Medulla oblongata (tissue), 1 donor: Measurements from ENCODE around the gene ADGRB3.
A peak's percentile ranks its signal among the peaks of the same experiment; 100 is the strongest.

Source experiments
- DNase-seq: peaks from one replicate; pipeline ENCODE4 v3.0.0-alpha.2; 2015; ENCODE audit errors: extremely low spot score

ADGRB3 gene

DNA sequence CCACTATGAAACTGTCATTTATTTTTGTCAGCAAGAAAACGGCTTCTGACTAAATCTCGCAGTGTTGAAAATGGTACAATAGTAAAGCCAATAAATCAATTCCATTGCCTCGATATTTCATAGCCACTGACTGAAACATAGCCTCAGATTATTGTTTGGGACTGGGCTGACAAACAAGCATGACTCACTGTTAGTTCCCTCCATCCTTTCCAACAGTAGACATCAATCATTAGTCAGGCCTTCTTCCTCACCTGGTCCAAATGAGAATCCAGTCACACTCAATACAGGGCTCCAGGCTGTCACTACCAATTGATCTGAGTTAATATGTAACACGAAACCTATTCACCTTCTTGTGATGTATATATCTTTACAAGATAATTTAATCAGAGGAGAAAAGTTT is 66.1 kb downstream of the ADGRB3 start:
- DNase-seq = no peak

DNA sequence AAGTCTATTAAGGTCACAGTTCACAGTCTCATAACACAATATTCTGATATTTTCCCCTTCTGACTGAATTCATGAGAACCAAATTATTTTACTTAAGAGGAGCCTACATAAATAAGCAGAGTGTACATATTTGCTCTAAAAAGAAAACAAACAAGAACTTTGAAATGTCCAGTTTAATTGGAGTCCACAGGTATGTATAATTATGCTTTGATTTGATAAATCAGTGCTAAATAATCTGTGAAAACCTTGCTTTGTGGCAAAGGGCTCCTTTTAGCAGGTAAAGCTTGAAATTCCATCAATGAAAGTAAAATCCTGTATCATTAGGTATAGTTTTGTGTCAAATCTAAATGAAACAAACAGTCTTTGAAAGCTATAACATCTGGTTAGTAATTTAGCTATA is 69.4 kb downstream of the ADGRB3 start:
- no peak for DNase-seq

DNA sequence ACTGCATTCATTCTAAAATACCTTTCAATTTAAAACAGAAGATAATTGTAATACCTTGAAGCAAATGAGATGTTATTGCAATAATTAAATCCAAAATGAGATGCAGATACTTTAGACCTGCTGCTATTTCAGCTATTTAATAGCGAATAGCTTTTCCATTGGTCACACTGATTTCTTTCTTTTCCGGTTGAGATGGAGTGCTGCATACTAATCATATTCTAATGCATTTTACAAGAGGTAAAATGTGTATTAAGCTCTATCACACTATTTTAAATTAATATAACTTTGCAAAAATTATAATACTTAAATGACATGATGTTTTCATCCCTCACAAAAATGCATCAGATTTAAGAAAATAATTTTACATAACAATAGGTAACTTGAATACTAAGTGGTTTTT is 74.0 kb downstream of the ADGRB3 start:
- no peak for DNase-seq

- no peak for DNase-seq
Measured at GRCh38 chr6:68709882-68710281, 74.8 kb downstream of the ADGRB3 start.

GRCh38 chr6:68710496-68710895 is 75.4 kb downstream of the ADGRB3 start:
- peak; percentile 44 for DNase-seq

- peak; percentile 38 for DNase-seq
Measured at GRCh38 chr6:68710916-68711315, 75.8 kb downstream of the ADGRB3 start.

DNA sequence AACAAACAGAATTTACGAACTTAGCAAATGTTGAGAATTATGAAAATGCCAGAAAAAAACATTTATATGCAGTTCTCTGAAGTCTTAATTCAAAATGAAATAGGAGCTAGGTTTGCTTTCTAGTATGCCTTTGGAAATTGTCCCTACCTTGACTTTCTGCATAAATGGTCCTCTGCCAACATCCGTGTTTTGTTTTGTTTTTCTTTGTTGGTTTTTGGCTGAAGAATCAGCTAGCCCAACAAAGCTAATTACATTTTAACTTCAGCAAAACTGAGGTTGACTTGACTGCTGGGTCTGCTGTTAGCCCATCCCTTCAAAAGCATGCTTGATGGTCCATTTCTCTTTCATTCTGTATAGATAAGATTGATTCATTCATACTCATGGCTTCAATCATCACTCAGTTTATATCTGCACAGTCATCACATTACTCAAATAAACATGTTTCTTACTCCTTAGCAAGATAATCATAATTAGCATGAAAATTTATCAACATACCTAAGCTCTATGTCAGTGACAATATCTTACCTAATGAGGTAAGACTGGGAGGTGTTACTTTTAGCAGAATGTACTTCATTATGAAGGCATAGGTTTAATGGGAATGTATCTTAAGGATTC is 76.4 kb downstream of the ADGRB3 start:
- DNase-seq = no peak

GRCh38 chr6:68716620-68717019 is 81.5 kb downstream of the ADGRB3 start:
- DNase-seq = no peak

DNA sequence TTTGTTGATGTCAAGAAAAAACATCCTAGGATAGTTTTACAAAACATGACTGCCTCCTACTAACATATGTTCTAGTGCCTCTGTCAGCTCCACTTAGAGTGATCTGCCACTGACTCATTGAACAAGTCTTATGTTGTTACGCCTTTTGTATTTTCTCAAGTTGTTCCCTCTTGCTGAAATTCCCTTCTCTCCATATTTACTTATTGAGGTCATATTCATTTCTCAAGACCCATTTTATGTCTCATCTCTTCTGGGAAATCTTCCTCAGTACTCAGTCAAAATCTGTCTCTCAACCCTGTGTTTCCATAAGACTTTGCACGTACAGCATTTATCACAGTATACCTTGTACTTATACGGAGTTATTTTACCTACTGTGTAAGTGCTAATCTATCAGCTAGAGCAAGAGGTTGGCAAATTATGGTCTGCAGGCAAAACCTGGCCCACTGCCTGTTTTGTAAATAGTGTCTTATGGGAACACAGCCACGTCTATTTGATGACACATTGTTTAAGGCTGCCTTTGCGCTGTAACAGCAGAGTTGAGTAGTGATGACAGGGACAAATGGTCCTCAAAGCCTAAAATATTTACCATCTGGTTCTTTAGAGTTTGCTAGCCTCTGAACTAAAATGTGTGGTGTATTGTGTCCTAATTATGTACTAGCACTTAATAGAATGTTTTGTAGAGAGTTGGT is 83.4 kb downstream of the ADGRB3 start:
- DNase-seq = no peak

DNA sequence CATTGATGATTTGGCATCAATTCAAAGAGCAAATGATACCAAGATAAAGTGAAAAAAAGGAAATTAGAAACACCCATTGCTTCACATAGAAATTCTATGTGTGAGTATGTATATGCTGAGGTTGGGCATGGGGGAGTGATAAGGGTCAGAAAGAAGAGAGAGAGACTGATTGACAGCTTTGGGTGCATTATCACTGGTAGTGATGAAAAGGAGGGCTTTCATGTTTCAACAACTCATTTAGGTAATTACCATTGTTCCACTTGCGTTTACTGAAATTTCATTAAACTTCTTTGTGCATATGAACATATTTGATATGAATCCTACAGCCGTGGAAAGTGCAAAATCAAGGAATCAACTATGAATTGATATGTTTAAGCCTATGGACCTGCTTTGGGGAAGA is 84.7 kb downstream of the ADGRB3 start:
- no peak for DNase-seq

DNA sequence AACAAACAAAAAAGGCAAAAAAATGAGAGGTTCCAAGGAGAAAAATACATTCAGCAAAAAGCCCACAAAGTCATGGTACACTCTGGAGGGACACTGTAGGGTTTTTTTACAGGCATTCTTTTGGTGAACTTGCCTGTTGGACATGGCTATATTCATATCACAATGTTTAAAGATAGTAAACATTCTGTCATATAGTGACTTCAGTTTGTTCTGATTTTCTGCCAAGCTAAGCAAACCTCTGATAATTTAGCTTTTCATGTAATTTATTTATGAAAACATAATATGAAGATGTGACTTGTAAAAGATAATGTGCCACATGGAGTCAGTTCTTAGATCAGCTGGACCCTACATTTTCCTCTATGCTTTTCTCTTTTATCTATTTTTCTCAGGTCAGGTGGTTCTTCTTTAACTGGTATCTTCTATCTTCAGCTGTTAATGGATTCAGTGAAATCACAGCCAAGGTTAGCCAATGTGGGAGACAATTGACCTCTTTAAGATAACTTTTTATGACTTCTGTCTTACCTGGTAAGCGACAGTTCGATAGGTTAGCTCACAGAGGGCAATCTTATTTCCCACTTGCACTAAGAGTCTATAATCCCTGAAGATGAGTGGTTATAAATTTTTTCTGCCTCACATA is 87.9 kb downstream of the ADGRB3 start:
- DNase-seq = no peak

- no peak for DNase-seq
Measured at GRCh38 chr6:68724060-68724459, 89.0 kb downstream of the ADGRB3 start.

DNA sequence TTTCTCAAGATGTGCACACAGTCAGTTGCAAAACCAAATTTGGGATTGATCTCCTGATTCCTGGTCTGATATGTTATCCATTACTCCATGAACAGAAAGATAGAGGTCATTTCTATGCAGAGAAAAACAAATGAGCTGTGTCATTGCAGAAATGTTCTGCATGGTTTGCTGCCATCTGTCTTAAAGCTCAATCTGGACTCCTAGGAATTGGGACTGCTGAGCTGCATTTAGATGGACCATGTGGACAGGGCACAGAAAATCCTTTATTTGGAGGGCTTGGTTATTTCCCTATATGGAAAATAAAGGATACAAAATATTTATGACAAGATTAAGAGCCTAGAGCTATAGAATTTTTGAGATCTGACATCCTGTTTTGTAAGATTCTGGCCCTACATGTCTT is 91.3 kb downstream of the ADGRB3 start:
- DNase-seq = peak; percentile 68

GRCh38 chr6:68726992-68727391 is 91.9 kb downstream of the ADGRB3 start:
- no peak for DNase-seq

DNA sequence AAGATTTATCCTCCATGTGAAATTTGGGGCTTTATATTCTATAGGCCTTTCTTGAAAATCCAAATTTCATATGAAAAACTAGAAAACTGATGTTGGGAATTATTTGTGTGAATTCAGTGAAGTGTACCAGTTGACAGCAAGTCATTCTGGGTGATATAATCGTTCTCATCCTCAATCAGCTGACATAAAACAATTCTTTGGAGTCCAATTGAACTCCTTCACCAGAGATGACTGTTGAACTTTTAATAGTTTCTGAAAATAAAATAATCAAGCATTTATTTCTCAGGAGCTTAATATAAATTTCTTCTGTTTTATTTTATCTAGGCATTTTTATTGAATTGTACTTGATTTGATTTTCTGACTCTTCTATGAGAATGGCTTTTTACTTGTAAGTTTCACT is 92.6 kb downstream of the ADGRB3 start:
- DNase-seq = no peak

GRCh38 chr6:68728159-68728979 is 93.3 kb downstream of the ADGRB3 start:
- no peak for DNase-seq

GRCh38 chr6:68729377-68729903 is 94.4 kb downstream of the ADGRB3 start:
- DNase-seq = peak; percentile 50

DNA sequence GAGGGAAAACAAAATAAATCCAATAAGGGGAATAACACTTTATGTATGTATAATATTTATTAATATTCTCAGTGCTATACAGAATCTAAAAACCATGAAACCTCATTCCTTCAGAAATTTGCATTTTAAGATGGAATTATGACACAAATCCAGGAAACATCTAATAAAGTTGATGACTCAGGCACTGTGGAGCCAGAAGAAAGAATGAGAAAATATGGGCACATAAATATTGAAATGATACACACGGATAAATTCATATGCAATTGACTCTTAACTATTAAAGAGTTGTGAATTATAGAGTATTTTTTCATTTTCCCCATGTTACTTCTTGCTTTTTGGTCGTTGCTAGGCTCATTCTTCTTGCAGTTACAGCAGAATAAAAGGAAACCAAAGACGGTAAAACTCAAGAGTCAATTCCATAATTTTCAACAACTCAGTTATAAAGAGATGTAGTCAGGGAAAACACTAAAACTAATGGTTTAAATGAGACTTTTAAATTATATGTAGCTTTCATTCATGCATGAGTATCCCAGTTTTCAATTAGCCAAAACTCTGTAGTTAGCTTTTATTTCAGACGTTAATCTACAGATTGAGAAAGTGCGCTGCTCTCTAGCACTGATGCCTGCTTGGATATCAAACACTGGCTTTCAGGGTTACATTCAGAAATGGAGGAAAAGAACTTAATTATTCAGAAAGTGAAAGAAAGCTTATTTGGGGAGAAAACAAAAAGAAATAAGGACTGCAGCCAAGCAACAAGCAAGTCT is 95.4 kb downstream of the ADGRB3 start:
- peak; percentile 64 for DNase-seq

- no peak for DNase-seq
Measured at GRCh38 chr6:68732423-68732822, 97.3 kb downstream of the ADGRB3 start.

DNA sequence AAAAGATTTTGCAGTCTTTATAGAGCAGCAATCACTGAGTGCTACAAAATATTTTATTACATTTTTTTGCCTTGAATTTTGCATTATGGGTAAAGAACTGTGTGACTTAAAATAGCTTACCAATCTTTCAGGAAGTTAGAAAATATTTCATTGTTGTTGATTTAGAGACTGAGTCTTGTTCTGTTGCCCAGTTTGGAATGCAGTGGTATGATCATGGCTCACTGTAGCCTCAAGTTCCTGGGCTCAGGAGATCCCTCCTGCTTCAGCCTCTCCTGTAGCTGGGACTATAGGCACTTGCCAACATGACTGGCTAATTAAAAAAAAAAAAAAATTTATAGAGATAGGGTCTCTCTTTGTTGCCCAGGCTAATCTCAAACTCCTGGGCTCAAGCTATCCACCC is 100.8 kb downstream of the ADGRB3 start:
- no peak for DNase-seq

- no peak for DNase-seq
Measured at GRCh38 chr6:68737061-68737460, 102.0 kb downstream of the ADGRB3 start.
